Medulla oblongata (tissue), 1 donor: ENCODE results near the gene CIROP.

ENCODE experiments used
- DNase-seq: peaks from one replicate; pipeline ENCODE4 v3.0.0-alpha.2; 2015; ENCODE audit errors: extremely low spot score

Gene CIROP

GRCh38 chr14:23067847-23068788, 36.7 kb downstream of the CIROP start:
- no peak for DNase-seq

- no peak for DNase-seq
Observed at GRCh38 chr14:23066855-23067744, 37.7 kb downstream of the CIROP start.

- DNase-seq, result no peak
Observed at GRCh38 chr14:23066368-23066767, 38.4 kb downstream of the CIROP start.

GRCh38 chr14:23063601-23064000, 41.2 kb downstream of the CIROP start:
- no peak for DNase-seq

- no peak for DNase-seq
Observed at GRCh38 chr14:23062002-23062401, 42.8 kb downstream of the CIROP start.

GRCh38 chr14:23060536-23061260, 44.1 kb downstream of the CIROP start:
- DNase-seq, result no peak

GRCh38 chr14:23058654-23059504, 45.9 kb downstream of the CIROP start:
- DNase-seq, result no peak

- DNase-seq, result peak; percentile 89
Observed at GRCh38 chr14:23057757-23058653, 46.8 kb downstream of the CIROP start.

- DNase-seq, result peak; percentile 60
Observed at GRCh38 chr14:23056956-23057756, 47.6 kb downstream of the CIROP start, which contains the start of gene CDH24. Gene CDH24, minus strand, starts transcription at chr14:23057520. Its CDS starts 1,787 bp downstream, at chr14:23055733.

- peak; percentile 72 for DNase-seq
Observed at GRCh38 chr14:23056145-23056955, 48.4 kb downstream of the CIROP start.

GRCh38 chr14:23055621-23056144, 49.1 kb downstream of the CIROP start:
- peak; percentile 33 for DNase-seq

- no peak for DNase-seq
Observed at GRCh38 chr14:23055147-23055550, 49.6 kb downstream of the CIROP start.

GRCh38 chr14:23054000-23054811, 50.6 kb downstream of the CIROP start:
- no peak for DNase-seq

- DNase-seq, result no peak
Observed at GRCh38 chr14:23053426-23053825, 51.4 kb downstream of the CIROP start.

GRCh38 chr14:23052671-23053070, 52.1 kb downstream of the CIROP start:
- no peak for DNase-seq

GRCh38 chr14:23052182-23052623, 52.6 kb downstream of the CIROP start:
- DNase-seq, result peak; percentile 30
